K562 (cell line): Measurements from ENCODE around the gene GPR35.

Experiments used
- BCL6 ChIP-seq: fragments of 250-450 bp; sonication (Bioruptor Pico); IDR thresholded peaks from 2 replicates; pipeline ENCODE4 v1.4.0; 2020
- CTCF ChIP-seq, 3 experiments: IDR thresholded peaks in 2 of 3; conservative IDR thresholded peaks in 1 of 3; 2 replicates each; pipeline ENCODE4 v1.5.1; 2011 to 2012; ENCODE audit warnings: low read length in 3 of 3, mild to moderate bottlenecking in 3 of 3, control low read depth in 2 of 3, improper control_type of control experiment in 1 of 3, inconsistent platforms in 1 of 3, low read depth in 1 of 3, mixed read lengths in 1 of 3, moderate library complexity in 1 of 3; ENCODE audit not compliant: insufficient read depth in 2 of 3
- ELF4 ChIP-seq: fragments of 450-650 bp; formaldehyde crosslinking; IDR thresholded peaks from 2 replicates; pipeline ENCODE4 v1.4.0; 2022; ENCODE audit warnings: missing genetic modification characterization
- EP300 ChIP-seq: IDR thresholded peaks from 2 replicates; pipeline ENCODE4 v1.6.1; 2012; ENCODE audit warnings: low read length, improper control_type of control experiment
- FOSL1 ChIP-seq: fragments of 200-800 bp; sonication (Bioruptor generic); conservative IDR thresholded peaks from 2 replicates; pipeline ENCODE4 v1.6.1; 2016; ENCODE audit warnings: missing genetic modification characterization, missing compliant biosample characterization
- POLR2AphosphoS5 ChIP-seq: IDR thresholded peaks from 2 replicates; pipeline ENCODE4 v1.6.1; 2011; ENCODE audit warnings: mild to moderate bottlenecking, low read depth, low read length, moderate library complexity; ENCODE audit not compliant: control insufficient read depth, insufficient read depth
- PRMT5 ChIP-seq: sonication (generic); formaldehyde crosslinking; IDR thresholded peaks from 2 replicates; pipeline ENCODE4 v1.5.0; 2020; ENCODE audit warnings: missing genetic modification reagents
- REST ChIP-seq, 2 experiments: fragments of 450-650 bp; formaldehyde crosslinking in 1 of 2; IDR thresholded peaks; 2 replicates each; pipeline versions ENCODE4 v1.4.0 to v1.6.1; 2014 to 2020; ENCODE audit warnings: mild to moderate bottlenecking in 2 of 2, borderline replicate concordance in 1 of 2, low read depth in 1 of 2
- SMARCA5 ChIP-seq: fragments of 450-650 bp; IDR thresholded peaks from 2 replicates; pipeline ENCODE4 v1.6.1; 2016
- USF2 ChIP-seq: sonication (generic); formaldehyde crosslinking; IDR thresholded peaks from 2 replicates; pipeline ENCODE4 v1.5.0; 2020; ENCODE audit warnings: missing genetic modification reagents
- ZSCAN29 ChIP-seq: fragments of 450-650 bp; IDR thresholded peaks from 2 replicates; pipeline ENCODE4 v1.6.1; 2017

- TF ChIP-seq SMARCA5 (no peak), CTCF (IDR thresholded peaks at IDR 0.05 in 2 of 3, conservative IDR thresholded peaks at IDR 0.05 in 1 of 3; ENCODE audit: insufficient read depth in 2 of 3, low read depth in 1 of 3, low read length in 3 of 3) (no peak), ELF4 (CRISPR knock-in tag) (no peak), FOSL1 (tag) (no peak), ZSCAN29 (no peak), BCL6 (CRISPR knock-in tag) (no peak), EP300 (no peak), REST (IDR thresholded peaks at IDR 0.05; ENCODE audit: borderline replicate concordance) (no peak), REST (CRISPR knock-in tag; IDR thresholded peaks at IDR 0.05; ENCODE audit: low read depth) (no peak), PRMT5 (CRISPR knock-in tag) (no peak), POLR2AphosphoS5 (no peak), USF2 (CRISPR knock-in tag) (no peak)
Observed at GRCh38 chr2:240644859-240645301, 19.6 kb downstream of the GPR35 start.
